Activated CD8-positive, alpha-beta T cell treated with anti-CD3 and anti-CD28 coated beads for 36 hours (primary cell): ENCODE results near the gene ARHGEF1. TPM values are rescaled to one million over a fixed set of nuclear protein-coding genes. Genes with fewer than 3 reads are reported as not detected.

Source experiments
- ATAC-seq: fragments of 200-7000 bp; cut with Tn5 transposase; one replicate; pipeline ENCODE4 v1.10.0; 2021; ENCODE audit warnings: mild to moderate bottlenecking, moderate library complexity
- CTCF ChIA-PET: fragments of 350-600 bp; sonication (Branson Sonifier 250); formaldehyde crosslinking; loops from one replicate; lab custom pipeline; 2021; ENCODE audit warnings: antibody characterized with exemption; lab: Charles Lee
- POLR2A ChIA-PET: fragments of 350-600 bp; sonication (Branson Sonifier 250); formaldehyde crosslinking; loops from one replicate; lab custom pipeline; 2021; ENCODE audit warnings: antibody characterized with exemption; lab: Charles Lee
- DNase-seq: peaks from one replicate; pipeline ENCODE4 v3.0.0-alpha.2; 2020
- H3K27ac Mint-ChIP-seq: one replicate; pipeline ENCODE4 v1.8.0; 2021; ENCODE audit warnings: mild to moderate bottlenecking, mixed read lengths
- H3K27me3 Mint-ChIP-seq: one replicate; pipeline ENCODE4 v1.8.0; 2021; ENCODE audit warnings: mixed read lengths
- H3K36me3 Mint-ChIP-seq: one replicate; pipeline ENCODE4 v1.8.0; 2021; ENCODE audit warnings: low read depth, mixed read lengths
- H3K4me1 Mint-ChIP-seq: one replicate; pipeline ENCODE4 v1.8.0; 2021; ENCODE audit warnings: low read depth, mixed read lengths
- H3K4me3 Mint-ChIP-seq: one replicate; pipeline ENCODE4 v1.8.0; 2021; ENCODE audit warnings: mild to moderate bottlenecking, moderate library complexity, mixed read lengths
- H3K9me3 Mint-ChIP-seq: one replicate; pipeline ENCODE4 v1.8.0; 2021; ENCODE audit warnings: mixed read lengths
- intact Hi-C: fragments of 100-400 bp; cut with micrococcal nuclease; formaldehyde crosslinking; loops from one replicate; pipeline ENCODE4 v1.10.0; 2022
- total RNA-seq, 2 experiments: library from RNA; stranded (reverse); gene quantifications; one replicate each; pipeline ENCODE4 v1.2.3, GENCODE V29; 2021
- TF ChIP-seq, protein P1 (sequence below): fragments of 200-600 bp; IDR thresholded peaks from one replicate; pipeline ENCODE4 v1.8.0; 2022; ENCODE audit warnings: antibody characterized with exemption, mild to moderate bottlenecking

ARHGEF1 gene
- total RNA-seq, 2 experiments from 2014 or later, result 307 to 308 TPM

DNA sequence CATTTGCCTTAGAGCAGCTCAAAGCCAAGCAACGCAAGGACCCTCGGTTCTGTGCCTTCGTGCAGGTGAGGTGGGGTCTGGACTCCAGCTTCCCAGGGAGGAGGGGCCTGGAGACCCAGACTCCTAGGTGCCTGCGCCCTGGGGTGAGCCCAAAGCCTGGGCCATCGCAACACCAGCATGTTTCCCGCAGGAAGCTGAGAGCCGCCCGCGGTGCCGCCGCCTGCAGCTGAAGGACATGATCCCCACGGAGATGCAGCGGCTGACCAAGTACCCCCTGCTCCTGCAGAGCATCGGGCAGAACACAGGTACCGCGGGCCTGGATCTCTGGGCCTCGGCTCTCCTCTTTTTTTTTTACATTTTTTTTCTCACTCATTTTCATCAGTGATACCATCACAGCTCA lies 19.6 kb downstream of the ARHGEF1 start:
- POLR2A ChIA-PET, result interaction anchor here (0.8 to 5.7 kb wide), 7 partner anchors 9 to 42 kb away, joined by 3 to 38 read pairs (median 8); partner anchors contain the start of gene RPS19
- intact Hi-C loops, result no loop called here
- TF ChIP-seq, protein P1, sequence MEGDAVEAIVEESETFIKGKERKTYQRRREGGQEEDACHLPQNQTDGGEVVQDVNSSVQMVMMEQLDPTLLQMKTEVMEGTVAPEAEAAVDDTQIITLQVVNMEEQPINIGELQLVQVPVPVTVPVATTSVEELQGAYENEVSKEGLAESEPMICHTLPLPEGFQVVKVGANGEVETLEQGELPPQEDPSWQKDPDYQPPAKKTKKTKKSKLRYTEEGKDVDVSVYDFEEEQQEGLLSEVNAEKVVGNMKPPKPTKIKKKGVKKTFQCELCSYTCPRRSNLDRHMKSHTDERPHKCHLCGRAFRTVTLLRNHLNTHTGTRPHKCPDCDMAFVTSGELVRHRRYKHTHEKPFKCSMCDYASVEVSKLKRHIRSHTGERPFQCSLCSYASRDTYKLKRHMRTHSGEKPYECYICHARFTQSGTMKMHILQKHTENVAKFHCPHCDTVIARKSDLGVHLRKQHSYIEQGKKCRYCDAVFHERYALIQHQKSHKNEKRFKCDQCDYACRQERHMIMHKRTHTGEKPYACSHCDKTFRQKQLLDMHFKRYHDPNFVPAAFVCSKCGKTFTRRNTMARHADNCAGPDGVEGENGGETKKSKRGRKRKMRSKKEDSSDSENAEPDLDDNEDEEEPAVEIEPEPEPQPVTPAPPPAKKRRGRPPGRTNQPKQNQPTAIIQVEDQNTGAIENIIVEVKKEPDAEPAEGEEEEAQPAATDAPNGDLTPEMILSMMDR, result no peak
- DNase-seq, result no peak
- Mint-ChIP-seq H3K4me3 (no peak overlapping the region), H3K27ac (peak overlapping the region; percentile 57), H3K4me1 (peaks cover 55% of the 10 kb centered on the region), H3K9me3 (no peaks in the 10 kb centered on the region), H3K36me3 (peaks cover 67% of the 10 kb centered on the region), H3K27me3 (no peaks in the 10 kb centered on the region)
- no peak for ATAC-seq
- CTCF ChIA-PET, result interaction anchor here (0.6 to 1.6 kb wide), 4 partner anchors 8 to 49 kb away, joined by 3 to 5 read pairs (median 3); no protein-coding TSS in a partner anchor

DNA sequence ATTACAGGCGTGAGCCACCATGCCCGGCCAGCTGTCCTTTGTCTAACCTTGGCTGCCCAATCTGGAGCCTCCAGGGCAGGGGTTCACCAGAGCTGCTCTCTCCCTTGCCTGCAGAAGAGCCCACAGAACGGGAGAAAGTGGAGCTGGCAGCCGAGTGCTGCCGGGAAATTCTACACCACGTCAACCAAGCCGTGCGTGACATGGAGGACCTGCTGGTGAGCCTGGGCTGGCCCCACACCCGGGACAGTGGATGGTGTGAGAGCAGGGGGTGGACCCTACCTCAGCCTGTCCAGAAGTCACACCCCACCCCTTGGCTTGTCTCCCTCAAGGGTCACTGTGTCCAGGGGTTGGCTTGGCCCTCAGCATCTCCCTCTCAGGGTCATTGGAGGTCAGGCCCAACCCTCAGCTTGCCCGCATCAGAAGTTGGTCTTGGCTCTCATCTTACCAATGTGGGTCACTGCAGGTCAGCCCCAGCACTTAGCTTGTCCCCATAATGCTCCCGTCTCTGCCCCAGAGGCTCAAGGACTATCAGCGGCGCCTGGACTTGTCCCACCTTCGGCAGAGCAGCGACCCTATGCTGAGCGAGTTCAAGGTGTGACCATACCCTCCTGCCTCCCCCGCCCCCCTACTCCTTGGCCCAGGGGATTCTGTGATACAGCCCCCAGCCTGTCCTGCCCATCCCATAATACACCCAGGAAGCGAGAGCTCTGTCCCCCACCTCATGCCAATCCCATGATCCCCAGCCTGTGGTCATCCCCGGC lies 20.4 kb downstream of the ARHGEF1 start:
- DNase-seq (no peak), ATAC-seq (no peak)
- Mint-ChIP-seq H3K27ac (no peak overlapping the region), H3K27me3 (no peaks in the 10 kb centered on the region), H3K9me3 (no peaks in the 10 kb centered on the region), H3K36me3 (peaks cover 61% of the 10 kb centered on the region), H3K4me3 (no peak overlapping the region), H3K4me1 (peaks cover 49% of the 10 kb centered on the region)
- CTCF ChIA-PET, result interaction anchor here (0.9 to 1.6 kb wide), 3 partner anchors 15 to 28 kb away, joined by 3 to 5 read pairs (median 3); no protein-coding TSS in a partner anchor
- POLR2A ChIA-PET, result interaction anchor here (0.7 to 5.7 kb wide), 9 partner anchors 9 to 43 kb away, joined by 3 to 38 read pairs (median 5); partner anchors contain the start of gene RPS19
- intact Hi-C loops, result no loop called here
- TF ChIP-seq, protein P1, result no peak

DNA sequence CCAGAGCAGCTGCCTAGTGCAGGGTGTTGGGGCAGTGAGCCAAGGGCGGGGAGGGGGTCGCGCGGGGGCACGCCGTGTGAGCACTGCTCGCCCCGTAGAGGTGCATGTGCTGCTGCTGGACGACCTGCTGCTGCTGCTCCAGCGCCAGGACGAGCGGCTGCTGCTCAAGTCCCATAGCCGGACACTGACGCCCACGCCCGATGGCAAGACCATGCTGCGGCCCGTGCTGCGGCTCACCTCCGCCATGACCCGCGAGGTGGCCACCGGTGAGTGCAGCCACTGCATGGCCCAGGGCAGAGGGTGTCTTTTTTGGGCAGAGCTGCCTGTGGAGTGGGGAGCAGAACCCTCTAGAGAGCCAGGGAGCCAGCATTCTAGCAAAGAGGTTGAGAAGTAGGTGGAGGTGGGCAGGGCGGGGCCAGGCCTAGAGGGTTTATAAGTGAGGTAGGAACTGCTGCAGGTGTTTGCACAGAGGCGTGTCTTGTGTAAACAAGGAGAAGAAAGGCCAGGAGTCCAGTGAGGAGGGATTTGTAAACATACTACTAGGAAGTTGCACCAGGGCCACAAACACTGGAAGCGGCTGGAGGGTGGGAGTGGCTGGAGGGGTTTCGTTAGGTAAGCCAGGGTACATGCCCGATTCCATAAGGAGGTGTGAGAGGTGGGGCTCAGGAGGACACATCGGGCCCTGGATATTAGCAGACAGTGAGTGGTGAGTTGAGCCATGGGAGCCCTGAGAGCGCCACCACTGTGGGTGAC lies 21.3 kb downstream of the ARHGEF1 start:
- CTCF ChIA-PET, result interaction anchor here (1.3 kb wide), 1 partner anchor 17 kb away, joined by 3 read pairs; no protein-coding TSS in a partner anchor
- H3K27me3 Mint-ChIP-seq, result no peaks in the 10 kb centered on the region
- ATAC-seq (no peak), DNase-seq (no peak)
- H3K27ac Mint-ChIP-seq, result peak overlapping the region; percentile 48
- H3K9me3 Mint-ChIP-seq, result no peaks in the 10 kb centered on the region
- H3K36me3 Mint-ChIP-seq, result peaks cover 54% of the 10 kb centered on the region
- H3K4me1 Mint-ChIP-seq, result peaks cover 47% of the 10 kb centered on the region
- intact Hi-C loops, result no loop called here
- TF ChIP-seq, protein P1, result no peak
- no peak overlapping the region for H3K4me3 Mint-ChIP-seq
- POLR2A ChIA-PET, result interaction anchor here (0.9 to 5.7 kb wide), 9 partner anchors 8 to 40 kb away, joined by 3 to 38 read pairs (median 4); no protein-coding TSS in a partner anchor

DNA sequence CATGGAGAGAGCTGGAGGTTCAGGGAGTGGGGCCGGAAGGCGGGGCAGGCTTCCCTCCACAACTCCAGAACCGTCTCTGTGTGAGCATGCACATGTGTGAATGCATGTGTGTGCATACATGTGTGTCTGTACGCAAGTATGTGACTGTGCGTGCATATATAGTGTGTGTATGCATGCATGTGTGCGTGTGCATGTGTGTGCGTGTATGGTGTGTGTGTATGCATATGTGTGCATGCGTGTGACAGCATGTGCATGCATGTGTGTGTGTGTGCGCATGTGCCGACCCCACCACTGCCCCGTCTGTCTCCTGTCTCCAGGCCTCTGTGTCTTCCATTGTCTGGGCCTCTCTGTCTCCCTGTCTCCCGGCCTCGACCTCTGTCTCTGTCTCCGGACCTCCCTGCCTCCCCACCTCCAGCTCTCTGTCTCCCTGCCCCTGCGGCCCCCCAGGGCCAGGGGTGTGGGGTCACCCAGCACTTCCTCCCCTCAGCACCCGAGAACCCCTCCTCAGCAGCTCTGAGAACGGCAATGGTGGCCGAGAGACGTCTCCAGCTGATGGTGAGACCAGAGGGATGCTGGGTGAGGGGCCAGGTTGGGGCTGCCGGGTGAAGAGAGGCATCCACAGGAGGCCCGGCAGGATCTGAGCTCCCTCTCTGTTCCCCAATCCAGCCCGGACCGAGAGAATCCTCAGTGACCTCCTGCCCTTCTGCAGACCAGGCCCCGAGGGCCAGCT lies 22.5 kb downstream of the ARHGEF1 start:
- ChIA-PET POLR2A (interaction anchor here (0.9 to 1.9 kb wide), 9 partner anchors 10 to 41 kb away, joined by 3 to 6 read pairs (median 4); no protein-coding TSS in a partner anchor), CTCF (interaction anchor here (0.7 to 2.0 kb wide), 4 partner anchors 10 to 68 kb away, joined by 3 to 8 read pairs (median 4); no protein-coding TSS in a partner anchor)
- Mint-ChIP-seq H3K4me3 (no peak overlapping the region), H3K27ac (peak overlapping the region; percentile 30), H3K9me3 (no peaks in the 10 kb centered on the region), H3K4me1 (peaks cover 45% of the 10 kb centered on the region), H3K36me3 (peaks cover 48% of the 10 kb centered on the region), H3K27me3 (no peaks in the 10 kb centered on the region)
- intact Hi-C loops, result no loop called here
- ATAC-seq (no peak), DNase-seq (no peak)
- TF ChIP-seq, protein P1, result no peak
